Endodermal cell (in vitro differentiated cells): Measurements from ENCODE around the gene SHC1. TPM values are rescaled to one million over a fixed set of nuclear protein-coding genes. Genes with fewer than 3 reads are reported as not detected.

Experiments
- DNase-seq: peaks from one replicate; pipeline ENCODE4 v3.0.0-alpha.2; 2017
- H3K27ac ChIP-seq: 2 replicates; pipeline ENCODE4 v1.5.1; 2013; ENCODE audit warnings: mild to moderate bottlenecking, low read depth, low read length, moderate library complexity
- H3K27me3 ChIP-seq: 2 replicates; pipeline ENCODE4 v1.6.1; 2013; ENCODE audit warnings: mild to moderate bottlenecking, low read length, moderate library complexity; ENCODE audit not compliant: insufficient read depth, control insufficient read depth, poor library complexity, severe bottlenecking
- H3K36me3 ChIP-seq: 2 replicates; pipeline ENCODE4 v1.7.0; 2013; ENCODE audit warnings: mild to moderate bottlenecking, low read length, moderate library complexity; ENCODE audit not compliant: control insufficient read depth, insufficient read depth
- H3K4me1 ChIP-seq: one replicate; pipeline ENCODE4 v1.7.0; 2013; ENCODE audit warnings: low read length; ENCODE audit not compliant: control insufficient read depth, insufficient read depth
- H3K4me3 ChIP-seq: 2 replicates; pipeline ENCODE4 v1.5.1; 2013; ENCODE audit warnings: mild to moderate bottlenecking, low read length, moderate library complexity
- H3K9ac ChIP-seq: 2 replicates; pipeline ENCODE4 v1.6.1; 2013; ENCODE audit warnings: mild to moderate bottlenecking, low read length, moderate library complexity; ENCODE audit not compliant: poor library complexity, severe bottlenecking; ENCODE audit errors: extremely low read depth
- H3K9me3 ChIP-seq: 2 replicates; pipeline ENCODE4 v1.6.1; 2013; ENCODE audit warnings: mild to moderate bottlenecking, low read length, moderate library complexity; ENCODE audit not compliant: control insufficient read depth
- H3K27ac Mint-ChIP-seq: 2 replicates; pipeline ENCODE4 v1.8.0; 2020; ENCODE audit warnings: mixed read lengths
- H3K27me3 Mint-ChIP-seq: 2 replicates; pipeline ENCODE4 v1.8.0; 2021; ENCODE audit warnings: mild to moderate bottlenecking, mixed read lengths; ENCODE audit not compliant: insufficient read depth
- H3K36me3 Mint-ChIP-seq: 2 replicates; pipeline ENCODE4 v1.8.0; 2020; ENCODE audit warnings: low read depth, mixed read lengths
- H3K4me1 Mint-ChIP-seq: 2 replicates; pipeline ENCODE4 v1.8.0; 2020; ENCODE audit warnings: mixed read lengths
- H3K4me3 Mint-ChIP-seq: 2 replicates; pipeline ENCODE4 v1.8.0; 2020; ENCODE audit warnings: mild to moderate bottlenecking, moderate library complexity, mixed read lengths
- H3K9me3 Mint-ChIP-seq: 2 replicates; pipeline ENCODE4 v1.8.0; 2020; ENCODE audit warnings: mild to moderate bottlenecking, mixed read lengths
- CTCF ChIP-seq: fragments of 200-600 bp; sonication (generic); conservative IDR thresholded peaks from 2 replicates; pipeline ENCODE4 v1.5.0; 2021; ENCODE audit warnings: antibody characterized with exemption, mild to moderate bottlenecking
- WGBS, 2 experiments: methylation state at CpG; one replicate each; pipeline versions ENCODE4 v1.1.5 to v1.1.7; 2013; ENCODE audit warnings: missing lambda C conversion rate in 2 of 2, mixed read lengths in 1 of 2; ENCODE audit not compliant: insufficient coverage in 1 of 2, insufficient read length in 1 of 2; 5-methylcytosine and 5-hydroxymethylcytosine counted together
- total RNA-seq, 2 donors: library from RNA; stranded (reverse); fragmentation: NEBNext Ultra II Directional in 1 of 2; extraction: Animal tissue kit (Norgen Biotek cat#: 25700) in 1 of 2; gene quantifications; 2 replicates in 1 of 2; 3 replicates in 1 of 2; pipeline ENCODE4 v1.2.1, GENCODE V29; 2021

The SHC1 gene
- total RNA-seq, 2 donors from 2014 or later, result 157 to 231 TPM

- no peak overlapping the region for H3K4me3 ChIP-seq
- no peaks in the 10 kb centered on the region for H3K9me3 ChIP-seq
- no peaks in the 10 kb centered on the region for H3K9me3 Mint-ChIP-seq
- H3K4me1 Mint-ChIP-seq, result peaks cover 16% of the 10 kb centered on the region
- H3K36me3 ChIP-seq, result peaks cover 9% of the 10 kb centered on the region
- no peak for DNase-seq
- TF ChIP-seq CTCF, result no peak
- 89 to 91% methylated on average over 11 to 15 of the region's 15 CpGs for WGBS, 2 experiments
- no peaks in the 10 kb centered on the region for H3K27me3 ChIP-seq
- peaks cover 17% of the 10 kb centered on the region for H3K36me3 Mint-ChIP-seq
- no peak overlapping the region for H3K9ac ChIP-seq
- no peaks in the 10 kb centered on the region for H3K27me3 Mint-ChIP-seq
- H3K27ac ChIP-seq, result no peak overlapping the region
- H3K27ac Mint-ChIP-seq, result no peak overlapping the region
- H3K4me3 Mint-ChIP-seq, result no peak overlapping the region
- H3K4me1 ChIP-seq, result no peaks in the 10 kb centered on the region
Observed at GRCh38 chr1:154945160-154945961, 25.2 kb downstream of the SHC1 start.

- no peak overlapping the region for H3K9ac ChIP-seq
- H3K4me1 ChIP-seq, result no peaks in the 10 kb centered on the region
- peak overlapping the region; percentile 29 for H3K27ac ChIP-seq
- H3K9me3 ChIP-seq, result no peaks in the 10 kb centered on the region
- Mint-ChIP-seq H3K4me1 (peaks cover 20% of the 10 kb centered on the region), H3K36me3 (peaks cover 16% of the 10 kb centered on the region), H3K4me3 (no peak overlapping the region), H3K27me3 (no peaks in the 10 kb centered on the region), H3K9me3 (no peaks in the 10 kb centered on the region), H3K27ac (no peak overlapping the region)
- H3K36me3 ChIP-seq, result peaks cover 9% of the 10 kb centered on the region
- no peak overlapping the region for H3K4me3 ChIP-seq
- H3K27me3 ChIP-seq, result no peaks in the 10 kb centered on the region
- DNase-seq, result no peak
- WGBS, 2 experiments, result 85 to 95% methylated on average over 3 to 9 of the region's 9 CpGs
- no peak for TF ChIP-seq CTCF
Observed at GRCh38 chr1:154944401-154945159, 26.0 kb downstream of the SHC1 start.

GRCh38 chr1:154943649-154944400 is 26.7 kb downstream of the SHC1 start:
- Mint-ChIP-seq H3K4me3 (no peak overlapping the region), H3K9me3 (no peaks in the 10 kb centered on the region), H3K4me1 (peaks cover 20% of the 10 kb centered on the region), H3K27ac (peak overlapping the region; percentile 16), H3K36me3 (peaks cover 15% of the 10 kb centered on the region), H3K27me3 (no peaks in the 10 kb centered on the region)
- DNase-seq, result peak; percentile 84
- Histone ChIP-seq H3K36me3 (peaks cover 9% of the 10 kb centered on the region), H3K27me3 (no peaks in the 10 kb centered on the region), H3K9ac (no peak overlapping the region), H3K4me3 (no peak overlapping the region), H3K9me3 (no peaks in the 10 kb centered on the region), H3K4me1 (no peaks in the 10 kb centered on the region), H3K27ac (peak overlapping the region; percentile 29)
- TF ChIP-seq CTCF, result peak; percentile 92
- WGBS, 2 experiments, result 38 to 58% methylated on average over 4 to 5 of the region's 6 CpGs
